Amniotic stem cell (primary cell): ENCODE results near the gene ITGB6.

Experiments
- DNase-seq: peaks from one replicate; lab custom pipeline; 2025; lab: John Stamatoyannopoulos, UW

The ITGB6 gene

GRCh38 chr2:160051371-160051800 lies 148.7 kb downstream of the ITGB6 start:
- DNase-seq, result no peak

DNA sequence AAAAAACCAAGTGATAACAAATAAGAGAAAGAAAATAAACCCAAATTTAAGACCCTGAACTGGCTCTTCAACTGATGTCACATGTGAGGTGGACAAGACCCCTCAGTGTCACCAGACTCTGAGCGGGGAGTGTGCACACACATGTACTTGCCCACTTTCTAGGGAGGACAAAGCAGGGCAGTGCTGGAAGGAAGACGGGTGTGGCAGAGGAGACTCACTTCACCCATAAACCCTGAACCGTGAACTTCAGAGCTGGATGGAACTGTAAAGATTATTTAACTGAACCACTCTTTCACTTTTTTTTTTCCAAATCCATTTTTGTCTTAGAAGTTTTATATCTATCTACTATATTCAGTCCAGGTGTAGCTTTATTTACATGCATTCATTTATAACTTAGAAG lies 149.9 kb downstream of the ITGB6 start:
- no peak for DNase-seq
